ENCODE results near the gene EVI5.

DNA sequence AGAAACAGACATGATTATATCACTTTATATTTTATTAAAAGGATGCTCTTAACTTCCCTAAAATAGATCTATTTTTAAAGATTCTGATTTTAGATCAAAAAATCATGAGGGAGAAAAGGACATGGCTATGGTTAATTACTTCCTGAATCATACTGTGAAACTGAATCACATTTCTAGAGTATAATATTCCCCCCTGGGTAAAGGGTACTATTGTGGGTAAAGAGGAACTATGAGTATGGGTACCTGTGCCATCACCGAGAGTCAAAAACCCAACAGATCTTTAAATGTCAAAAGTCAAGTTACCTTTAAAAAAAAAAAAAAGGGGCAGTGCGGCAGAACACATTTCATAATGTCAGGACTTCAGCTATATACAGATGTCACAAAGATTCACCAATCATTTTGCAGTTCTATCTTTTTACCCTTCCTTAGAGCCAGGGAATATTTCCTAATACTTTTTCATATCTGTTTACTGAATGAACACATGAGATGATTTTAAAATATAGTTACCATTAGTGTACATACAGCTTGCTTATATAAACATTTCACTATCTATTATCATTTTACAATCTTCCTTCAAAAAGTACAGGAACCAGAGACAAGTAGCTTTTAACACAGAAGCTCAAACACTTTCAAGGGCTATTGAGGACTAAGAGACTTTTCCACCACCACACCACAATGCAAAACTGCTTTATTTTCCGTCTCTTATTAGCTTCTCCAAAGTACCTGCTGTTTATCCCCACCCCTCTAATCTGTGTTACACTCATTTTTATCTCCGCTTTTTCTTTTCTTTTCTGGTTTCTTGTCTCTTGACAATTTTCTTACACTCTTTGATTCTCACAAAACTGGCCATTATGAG, 45.0 kb downstream of the EVI5 start:
- TF ChIP-seq, protein P1, sequence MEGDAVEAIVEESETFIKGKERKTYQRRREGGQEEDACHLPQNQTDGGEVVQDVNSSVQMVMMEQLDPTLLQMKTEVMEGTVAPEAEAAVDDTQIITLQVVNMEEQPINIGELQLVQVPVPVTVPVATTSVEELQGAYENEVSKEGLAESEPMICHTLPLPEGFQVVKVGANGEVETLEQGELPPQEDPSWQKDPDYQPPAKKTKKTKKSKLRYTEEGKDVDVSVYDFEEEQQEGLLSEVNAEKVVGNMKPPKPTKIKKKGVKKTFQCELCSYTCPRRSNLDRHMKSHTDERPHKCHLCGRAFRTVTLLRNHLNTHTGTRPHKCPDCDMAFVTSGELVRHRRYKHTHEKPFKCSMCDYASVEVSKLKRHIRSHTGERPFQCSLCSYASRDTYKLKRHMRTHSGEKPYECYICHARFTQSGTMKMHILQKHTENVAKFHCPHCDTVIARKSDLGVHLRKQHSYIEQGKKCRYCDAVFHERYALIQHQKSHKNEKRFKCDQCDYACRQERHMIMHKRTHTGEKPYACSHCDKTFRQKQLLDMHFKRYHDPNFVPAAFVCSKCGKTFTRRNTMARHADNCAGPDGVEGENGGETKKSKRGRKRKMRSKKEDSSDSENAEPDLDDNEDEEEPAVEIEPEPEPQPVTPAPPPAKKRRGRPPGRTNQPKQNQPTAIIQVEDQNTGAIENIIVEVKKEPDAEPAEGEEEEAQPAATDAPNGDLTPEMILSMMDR (IDR thresholded peaks at IDR 0.05; ENCODE audit: low read depth, low read length, poor library complexity, severe bottlenecking): no peak
- no peak for TF ChIP-seq EZH2phosphoT487 (IDR thresholded peaks at IDR 0.05; ENCODE audit: borderline replicate concordance, low read length)
